AG08395 (cell line): Measurements from ENCODE around the gene SP100.
A peak's percentile ranks its signal among the peaks of the same experiment; 100 is the strongest.

Experiments used
- DNase-seq: peaks from one replicate; pipeline ENCODE4 v3.0.0; 2012; ENCODE audit warnings: mixed read lengths, low spot score

Gene SP100

GRCh38 chr2:230542751-230543150 is 126.8 kb downstream of the SP100 start:
- no peak for DNase-seq

- no peak for DNase-seq
Observed at GRCh38 chr2:230552181-230552580, 136.2 kb downstream of the SP100 start.

- DNase-seq: no peak
Observed at GRCh38 chr2:230557065-230557464, 141.1 kb downstream of the SP100 start.

- DNase-seq: peak; percentile 24
Observed at GRCh38 chr2:230564805-230565779, 149.1 kb downstream of the SP100 start.

GRCh38 chr2:230569298-230569697 is 153.3 kb downstream of the SP100 start:
- DNase-seq: no peak

GRCh38 chr2:230570987-230571386 is 155.0 kb downstream of the SP100 start:
- DNase-seq: no peak

- DNase-seq: no peak
Observed at GRCh38 chr2:230575642-230576324, 159.8 kb downstream of the SP100 start.

- no peak for DNase-seq
Observed at GRCh38 chr2:230577114-230577513, 161.1 kb downstream of the SP100 start.

GRCh38 chr2:230578106-230578505 is 162.1 kb downstream of the SP100 start:
- no peak for DNase-seq

GRCh38 chr2:230582851-230583283 is 166.9 kb downstream of the SP100 start:
- no peak for DNase-seq

GRCh38 chr2:230583581-230583980 is 167.6 kb downstream of the SP100 start:
- no peak for DNase-seq

- no peak for DNase-seq
Observed at GRCh38 chr2:230586328-230586982, 170.5 kb downstream of the SP100 start.

- no peak for DNase-seq
Observed at GRCh38 chr2:230589025-230589424, 173.0 kb downstream of the SP100 start.

GRCh38 chr2:230589497-230590015 is 173.6 kb downstream of the SP100 start:
- DNase-seq: no peak

GRCh38 chr2:230590333-230590732 is 174.3 kb downstream of the SP100 start:
- no peak for DNase-seq

GRCh38 chr2:230591850-230592249 is 175.8 kb downstream of the SP100 start:
- DNase-seq: no peak

- DNase-seq: no peak
Observed at GRCh38 chr2:230592775-230593174, 176.8 kb downstream of the SP100 start.
